K562 (cell line): Measurements from ENCODE around the gene DOCK6. TPM values are rescaled to one million over a fixed set of nuclear protein-coding genes. Genes with fewer than 3 reads are reported as not detected.

Source experiments
- ATAC-seq: fragments of 200-7000 bp; cut with Tn5 transposase; 3 replicates; pipeline ENCODE4 v1.9.1; 2020; ENCODE audit warnings: moderate library complexity
- BruUV-seq: library from RNA; stranded (reverse); fragments of 400-500 nt; replicated peaks from 2 replicates; lab custom pipeline; 2021; lab: Mats Ljungman, UMichigan
- CTCF ChIA-PET: fragments of 300-600 bp; formaldehyde crosslinking; extraction: SDS; loops from one replicate; lab custom pipeline; 2021; ENCODE audit warnings: low intra/inter-chr PET ratio; lab: Yijun Ruan, JAX
- POLR2A ChIA-PET: fragments of 300-600, 350-650 bp; sonication (Branson Sonifier 250); formaldehyde crosslinking; extraction: SDS; loops from one replicate; lab custom pipeline; 2021; ENCODE audit warnings: antibody characterized with exemption, inconsistent platforms; lab: Yijun Ruan, JAX
- DNase-seq, 4 experiments: peaks; one replicate each; pipeline versions ENCODE4 v3.0.0 to v3.0.0-alpha.2; 2011 to 2018; ENCODE audit warnings: low spot score in 3 of 4, mixed read lengths in 3 of 4; ENCODE audit errors: extremely low read depth in 1 of 4
- FAIRE-seq: peaks from 2 replicates; lab custom pipeline; 2011; peaks lifted over from hg19 to GRCh38; lab: Jason Lieb, UNC
- H2AFZ ChIP-seq: 2 replicates; pipeline ENCODE4 v1.6.0; 2011; ENCODE audit warnings: low read depth, low read length, control low read depth, inconsistent platforms
- H3K27ac ChIP-seq: fragments of 200-600 bp; 3 replicates; pipeline ENCODE4 v1.8.0; 2011; ENCODE audit warnings: low read depth, mild to moderate bottlenecking, control low read depth, inconsistent platforms, low read length, moderate library complexity, mixed read lengths; ENCODE audit errors: extremely low read depth
- H3K27me3 ChIP-seq, 2 experiments: fragments of 300-600 bp in 1 of 2; 2 replicates in 1 of 2; 3 replicates in 1 of 2; pipeline versions ENCODE4 v1.6.0 to v1.8.0; 2011; ENCODE audit warnings: inconsistent platforms in 2 of 2, low read length in 2 of 2, mild to moderate bottlenecking in 1 of 2, mixed read lengths in 1 of 2, moderate library complexity in 1 of 2; ENCODE audit not compliant: control insufficient read depth in 2 of 2, insufficient read depth in 2 of 2
- H3K36me3 ChIP-seq: fragments of 300-600 bp; 3 replicates; pipeline ENCODE4 v1.8.0; 2011; ENCODE audit warnings: mild to moderate bottlenecking, low read length, inconsistent platforms; ENCODE audit not compliant: control insufficient read depth, insufficient read depth
- H3K4me1 ChIP-seq, 2 experiments: fragments of 200-600 bp in 1 of 2; replicated peaks in 1 of 2; 2 replicates in 1 of 2; 3 replicates in 1 of 2; pipeline versions ENCODE4 v1.5.1 to v1.8.0; 2011; ENCODE audit warnings: inconsistent platforms in 2 of 2, low read length in 2 of 2, mild to moderate bottlenecking in 1 of 2, mixed read lengths in 1 of 2, moderate library complexity in 1 of 2; ENCODE audit not compliant: control insufficient read depth in 2 of 2, insufficient read depth in 2 of 2
- H3K4me2 ChIP-seq: 2 replicates; pipeline ENCODE4 v1.6.1; 2011; ENCODE audit warnings: low read length, control low read depth, inconsistent platforms, mixed read lengths; ENCODE audit not compliant: insufficient read depth
- H3K4me3 ChIP-seq: fragments of 200-600 bp; sonication (generic), shearing (Covaris generic); 2 replicates; pipeline ENCODE4 v1.5.1; 2016; ENCODE audit warnings: control low read depth, inconsistent platforms
- H3K79me2 ChIP-seq: fragments of 200-600 bp; 3 replicates; pipeline ENCODE4 v1.8.0; 2011; ENCODE audit warnings: low read length, inconsistent platforms; ENCODE audit not compliant: control insufficient read depth, insufficient read depth
- H3K9ac ChIP-seq, 2 experiments: 2 replicates each; pipeline versions ENCODE4 v1.6.0 to v1.6.1; 2011; ENCODE audit warnings: low read depth in 2 of 2, low read length in 2 of 2, control low read depth in 1 of 2, inconsistent platforms in 1 of 2, mild to moderate bottlenecking in 1 of 2, mixed read lengths in 1 of 2; ENCODE audit not compliant: insufficient read depth in 1 of 2
- H3K9me1 ChIP-seq: one replicate; pipeline ENCODE4 v1.6.0; 2011; ENCODE audit warnings: inconsistent platforms, mild to moderate bottlenecking, low read length, moderate library complexity; ENCODE audit not compliant: control insufficient read depth, insufficient read depth
- H3K9me3 ChIP-seq: replicated peaks from 2 replicates; pipeline ENCODE4 v1.5.1; 2011; ENCODE audit warnings: low read depth, low read length, inconsistent platforms; ENCODE audit not compliant: control insufficient read depth, insufficient read depth
- H4K20me1 ChIP-seq: replicated peaks from 2 replicates; pipeline ENCODE4 v1.6.1; 2011; ENCODE audit warnings: low read length, inconsistent platforms, mixed read lengths; ENCODE audit not compliant: control insufficient read depth, insufficient read depth
- RFX5 ChIP-seq: IDR thresholded peaks from 2 replicates; pipeline ENCODE4 v1.6.1; 2011; ENCODE audit warnings: low read depth, mild to moderate bottlenecking, improper control_type of control experiment, low read length
- ZKSCAN8 ChIP-seq: fragments of 200-800 bp; sonication (Bioruptor generic); IDR thresholded peaks from 2 replicates; pipeline ENCODE4 v1.6.1; 2016; ENCODE audit warnings: missing genetic modification characterization, missing compliant biosample characterization
- ZNF707 ChIP-seq: fragments of 250-450 bp; sonication (Bioruptor Pico); conservative IDR thresholded peaks from 2 replicates; pipeline ENCODE4 v1.8.0; 2022; ENCODE audit warnings: inconsistent platforms, mild to moderate bottlenecking, moderate library complexity
- WGBS: fragments of 100-300 bp; shearing (Covaris generic); methylation state at CpG from one replicate; pipeline ENCODE4 v1.1.6; 2016; ENCODE audit warnings: low coverage, mixed read lengths; ENCODE audit not compliant: insufficient coverage; ENCODE audit errors: missing lambda C conversion rate; 5-methylcytosine and 5-hydroxymethylcytosine counted together
- in situ Hi-C: fragments of 300-500 bp; cut with MboI; formaldehyde crosslinking; loops from 4 replicates; pipeline ENCODE4 v1.15.0; 2018; ENCODE audit warnings: inconsistent platforms, mixed read lengths
- intact Hi-C: fragments of 100-400 bp; cut with micrococcal nuclease; formaldehyde crosslinking; loops from 2 replicates; pipeline ENCODE4 v1.14.2; 2022
- polyA plus RNA-seq, 8 experiments: library from polyadenylated mRNA; depleted of rRNA in 4 of 8; stranded (reverse) in 5 of 8; unstranded in 3 of 8; fragments of >200 nt; fragmentation: Nextera tagmentation in 2 of 8; fragmentation: Illumina TruSeq in 1 of 8; extraction: Ambion mirVana in 2 of 8; extraction: Trizol in 1 of 8; gene quantifications; 2 replicates each; pipeline versions ENCODE4 v1.2.1 to v1.2.3, GENCODE V29; 2011 to 2014; ENCODE audit warnings: inconsistent platforms in 1 of 8, missing spikeins in 1 of 8
- total RNA-seq, 7 experiments: library from RNA; depleted of rRNA in 6 of 7; stranded (reverse); fragments of >200 nt in 6 of 7; fragmentation: Illumina TruSeq in 2 of 7; extraction: Trizol in 2 of 7; gene quantifications; 2 replicates each; pipeline versions ENCODE4 v1.2.1 to v1.2.3, GENCODE V29; 2011 to 2021; ENCODE audit warnings: low replicate concordance in 1 of 7
- TF ChIP-seq, protein P1 (sequence below): fragments of 250-450 bp; sonication (Bioruptor Pico); IDR thresholded peaks from 2 replicates; pipeline ENCODE4 v1.5.0; 2020; ENCODE audit warnings: mild to moderate bottlenecking

DOCK6 gene
- total and polyA plus RNA-seq, 9 of the 15 experiments (the other 6 are each of a cell fraction or from before 2014, with no cell fraction given) = 0.35 to 19.3 (median 3.8) TPM

DNA sequence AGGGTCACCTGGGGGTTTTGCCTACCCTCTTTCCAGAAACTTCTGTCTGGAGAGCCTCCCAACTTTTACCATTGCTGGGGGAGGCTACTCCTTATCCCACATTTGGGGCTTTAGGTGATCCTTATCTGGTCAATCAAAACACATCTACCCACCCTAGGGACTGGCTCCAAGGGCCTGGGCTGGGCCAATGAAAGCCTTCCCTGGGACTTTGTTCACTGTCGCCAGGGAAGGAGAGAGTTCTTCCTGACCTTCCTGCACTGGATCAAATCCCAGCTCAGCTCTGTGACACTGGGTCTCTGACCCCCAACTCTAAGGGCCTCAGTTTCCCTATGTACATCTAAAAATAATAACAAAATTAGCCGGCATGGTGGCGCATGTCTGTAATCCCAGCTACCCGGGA is 11.1 kb downstream of the DOCK6 start:
- no peak overlapping the region for H3K4me3 ChIP-seq
- no peaks in the 10 kb centered on the region for H3K79me2 ChIP-seq
- H3K9ac ChIP-seq = no peak overlapping the region
- no peak overlapping the region for H2AFZ ChIP-seq
- TF ChIP-seq, protein P1, sequence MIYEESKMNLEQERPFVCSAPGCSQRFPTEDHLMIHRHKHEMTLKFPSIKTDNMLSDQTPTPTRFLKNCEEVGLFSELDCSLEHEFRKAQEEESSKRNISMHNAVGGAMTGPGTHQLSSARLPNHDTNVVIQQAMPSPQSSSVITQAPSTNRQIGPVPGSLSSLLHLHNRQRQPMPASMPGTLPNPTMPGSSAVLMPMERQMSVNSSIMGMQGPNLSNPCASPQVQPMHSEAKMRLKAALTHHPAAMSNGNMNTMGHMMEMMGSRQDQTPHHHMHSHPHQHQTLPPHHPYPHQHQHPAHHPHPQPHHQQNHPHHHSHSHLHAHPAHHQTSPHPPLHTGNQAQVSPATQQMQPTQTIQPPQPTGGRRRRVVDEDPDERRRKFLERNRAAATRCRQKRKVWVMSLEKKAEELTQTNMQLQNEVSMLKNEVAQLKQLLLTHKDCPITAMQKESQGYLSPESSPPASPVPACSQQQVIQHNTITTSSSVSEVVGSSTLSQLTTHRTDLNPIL = no peak
- peak; percentile 83 for TF ChIP-seq RFX5
- ChIA-PET POLR2A (interaction anchor here (0.5 kb wide), 1 partner anchor 9 kb away, joined by 3 read pairs; no protein-coding TSS in a partner anchor), CTCF (interaction anchor here (0.6 kb wide), 1 partner anchor 25 kb away, joined by 3 read pairs; no protein-coding TSS in a partner anchor)
- H3K4me1 ChIP-seq = peaks cover 0 to 5% of the 10 kb centered on the region in 2 experiments; a peak in 2 of 5 replicates
- 100% methylated on average over 4 of the region's 4 CpGs for WGBS
- no TSS peak for BruUV-seq
- H3K36me3 ChIP-seq = peaks cover 23% of the 10 kb centered on the region; the same call in 2 of the 3 replicates
- H3K4me2 ChIP-seq = no peak overlapping the region
- no peak overlapping the region for H3K27ac ChIP-seq
- 0 out of 2 replicates have a peak, but pooled peaks cover 6% of the 10 kb centered on the region for H4K20me1 ChIP-seq
- DNase-seq (no peak), ATAC-seq (no peak), FAIRE-seq (no peak)
- in situ Hi-C loops = no loop called here
- intact Hi-C loops = no loop called here
- no peaks in the 10 kb centered on the region for H3K27me3 ChIP-seq
- H3K9me3 ChIP-seq = no peaks in the 10 kb centered on the region
- H3K9me1 ChIP-seq = no peaks in the 10 kb centered on the region

DNA sequence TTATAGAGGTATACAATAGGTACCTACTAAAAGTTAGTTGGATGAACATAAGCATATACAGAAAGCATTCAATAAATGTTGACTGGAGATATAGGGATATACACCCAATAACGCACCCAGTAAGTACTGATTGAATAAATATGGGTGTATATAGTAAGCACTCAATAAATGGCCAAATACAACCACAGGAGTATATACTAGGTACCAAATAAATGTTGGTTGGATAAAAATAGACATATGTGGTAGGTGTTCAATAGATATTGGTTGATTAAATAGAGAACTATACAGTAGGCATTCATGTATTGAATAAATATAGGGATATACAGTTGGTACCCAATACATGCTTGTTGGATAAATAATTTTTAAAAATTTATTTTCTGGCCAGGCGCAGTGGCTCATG is 13.5 kb downstream of the DOCK6 start:
- in situ Hi-C loops (no loop called here), intact Hi-C loops (no loop called here)
- 79% methylated on average over 2 of the region's 2 CpGs for WGBS

More for the DNA sequence above, 13.5 kb downstream of the DOCK6 start:
- peaks cover 23% of the 10 kb centered on the region; the same call in 2 of the 3 replicates for H3K36me3 ChIP-seq
- BruUV-seq = no TSS peak
- no peak overlapping the region for H3K4me3 ChIP-seq
- H3K9me3 ChIP-seq = no peaks in the 10 kb centered on the region
- ATAC-seq (no peak), FAIRE-seq (no peak), DNase-seq (no peak)
- POLR2A ChIA-PET = interaction anchor here (0.5 kb wide), 1 partner anchor 1651 kb away, joined by 3 read pairs; no protein-coding TSS in a partner anchor
- no peak overlapping the region for H3K9ac ChIP-seq
- H3K27me3 ChIP-seq = no peaks in the 10 kb centered on the region
- H3K4me1 ChIP-seq = peaks cover 0 to 5% of the 10 kb centered on the region in 2 experiments; a peak in 1 of 5 replicates
- H3K9me1 ChIP-seq = no peaks in the 10 kb centered on the region
- no peak for TF ChIP-seq ZNF707 (CRISPR knock-in tag)
- peak; percentile 93 for TF ChIP-seq ZKSCAN8 (CRISPR knock-in tag)
- H3K27ac ChIP-seq = no peak overlapping the region
- no peak overlapping the region for H3K4me2 ChIP-seq
- no peaks in the 10 kb centered on the region for H4K20me1 ChIP-seq
- CTCF ChIA-PET = no interaction called here
- no peaks in the 10 kb centered on the region for H3K79me2 ChIP-seq
- no peak overlapping the region for H2AFZ ChIP-seq
